GM19193 (cell line): Measurements from ENCODE around the gene JADE1.

ENCODE experiments used
- POLR2A ChIP-seq: IDR thresholded peaks from 4 replicates; pipeline ENCODE4 v1.6.1; 2011; ENCODE audit not compliant: insufficient read depth, insufficient read length; ENCODE audit errors: extremely low read depth

JADE1 gene

GRCh38 chr4:128848461-128848860 is 39.0 kb downstream of the JADE1 start:
- no peak for TF ChIP-seq POLR2A

DNA sequence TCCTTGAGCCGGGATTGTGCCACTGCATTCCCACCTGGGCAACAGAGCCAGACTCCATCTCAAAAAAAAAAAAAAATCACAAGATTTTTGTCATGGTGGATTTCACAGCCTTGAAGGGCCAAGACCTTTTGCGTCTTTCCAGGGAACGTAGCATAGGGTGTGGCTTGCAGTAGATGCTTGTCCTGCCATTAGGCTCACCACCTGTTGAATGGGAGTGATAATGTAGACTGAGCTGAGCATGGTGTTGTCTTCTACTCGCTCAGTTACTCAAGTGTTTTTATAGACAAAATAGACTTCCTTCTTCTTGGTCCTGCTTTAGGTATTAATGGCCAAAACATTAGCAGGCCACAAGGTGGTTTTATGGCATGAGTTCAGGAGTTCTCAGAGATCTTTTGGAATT is 40.8 kb downstream of the JADE1 start:
- TF ChIP-seq POLR2A: no peak

- no peak for TF ChIP-seq POLR2A
Measured at GRCh38 chr4:128853741-128854140, 44.2 kb downstream of the JADE1 start.

DNA sequence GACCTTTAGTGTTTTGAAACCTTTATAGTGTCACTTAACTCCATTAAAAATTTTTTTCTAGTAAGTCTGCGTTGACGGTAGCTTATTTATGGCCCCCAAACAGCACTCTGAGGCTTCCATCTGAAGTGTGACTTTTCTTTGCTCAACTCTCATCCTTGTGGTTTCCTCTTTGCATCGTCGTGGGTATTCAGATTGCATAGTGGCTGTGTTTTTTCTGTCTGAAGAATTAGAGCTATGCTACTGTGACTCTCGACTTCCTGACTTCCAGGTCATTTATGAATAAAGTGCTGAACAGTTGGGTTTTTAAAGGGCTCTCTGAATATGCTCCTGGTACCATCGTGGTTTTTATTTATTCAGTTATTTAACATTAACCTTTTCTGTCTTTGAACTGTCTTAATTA is 44.9 kb downstream of the JADE1 start:
- TF ChIP-seq POLR2A: no peak

DNA sequence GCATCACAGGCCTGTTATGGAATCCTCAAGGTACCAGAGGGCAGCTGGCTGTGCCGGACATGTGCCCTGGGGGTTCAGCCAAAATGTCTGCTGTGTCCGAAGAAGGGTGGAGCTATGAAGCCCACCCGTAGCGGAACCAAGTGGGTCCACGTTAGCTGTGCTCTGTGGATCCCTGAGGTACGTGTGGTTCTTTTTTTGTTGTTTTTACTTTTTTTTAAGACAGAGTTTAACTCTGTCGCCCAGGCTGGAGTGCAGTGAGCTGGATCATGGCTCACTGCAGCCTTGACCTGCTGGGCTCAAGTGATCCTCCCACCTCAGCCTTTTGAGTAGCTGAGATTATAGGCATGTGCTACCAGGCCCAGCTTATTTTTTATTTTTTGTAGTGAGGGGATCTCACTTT is 46.1 kb downstream of the JADE1 start:
- no peak for TF ChIP-seq POLR2A

GRCh38 chr4:128856246-128856645 is 46.7 kb downstream of the JADE1 start:
- TF ChIP-seq POLR2A: no peak

GRCh38 chr4:128858879-128859671 is 49.6 kb downstream of the JADE1 start:
- TF ChIP-seq POLR2A: no peak

GRCh38 chr4:128859887-128860677 is 50.6 kb downstream of the JADE1 start:
- TF ChIP-seq POLR2A: no peak

DNA sequence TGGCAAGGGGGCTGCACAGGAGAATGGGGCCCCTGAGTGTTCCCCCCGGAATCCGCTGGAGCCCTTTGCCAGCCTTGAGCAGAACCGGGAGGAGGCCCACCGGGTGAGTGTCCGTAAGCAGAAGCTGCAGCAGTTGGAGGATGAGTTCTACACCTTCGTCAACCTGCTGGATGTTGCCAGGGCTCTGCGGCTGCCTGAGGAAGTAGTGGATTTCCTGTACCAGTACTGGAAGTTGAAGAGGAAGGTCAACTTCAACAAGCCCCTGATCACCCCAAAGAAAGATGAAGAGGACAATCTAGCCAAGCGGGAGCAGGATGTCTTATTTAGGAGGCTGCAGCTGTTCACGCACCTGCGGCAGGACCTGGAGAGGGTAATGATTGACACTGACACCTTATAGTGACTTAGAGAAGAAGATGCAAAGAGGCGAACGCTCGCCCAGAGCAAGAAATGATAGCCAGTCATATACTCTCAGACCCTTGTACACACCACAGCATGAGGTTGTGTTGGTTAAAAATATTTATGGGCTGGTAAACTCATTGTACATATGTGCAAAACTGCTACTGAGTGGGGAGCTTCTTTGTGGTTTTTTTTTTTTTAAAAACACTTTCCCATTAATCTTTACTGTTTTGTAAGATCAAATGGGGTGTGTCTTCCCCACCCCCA is 52.5 kb downstream of the JADE1 start:
- TF ChIP-seq POLR2A: no peak

DNA sequence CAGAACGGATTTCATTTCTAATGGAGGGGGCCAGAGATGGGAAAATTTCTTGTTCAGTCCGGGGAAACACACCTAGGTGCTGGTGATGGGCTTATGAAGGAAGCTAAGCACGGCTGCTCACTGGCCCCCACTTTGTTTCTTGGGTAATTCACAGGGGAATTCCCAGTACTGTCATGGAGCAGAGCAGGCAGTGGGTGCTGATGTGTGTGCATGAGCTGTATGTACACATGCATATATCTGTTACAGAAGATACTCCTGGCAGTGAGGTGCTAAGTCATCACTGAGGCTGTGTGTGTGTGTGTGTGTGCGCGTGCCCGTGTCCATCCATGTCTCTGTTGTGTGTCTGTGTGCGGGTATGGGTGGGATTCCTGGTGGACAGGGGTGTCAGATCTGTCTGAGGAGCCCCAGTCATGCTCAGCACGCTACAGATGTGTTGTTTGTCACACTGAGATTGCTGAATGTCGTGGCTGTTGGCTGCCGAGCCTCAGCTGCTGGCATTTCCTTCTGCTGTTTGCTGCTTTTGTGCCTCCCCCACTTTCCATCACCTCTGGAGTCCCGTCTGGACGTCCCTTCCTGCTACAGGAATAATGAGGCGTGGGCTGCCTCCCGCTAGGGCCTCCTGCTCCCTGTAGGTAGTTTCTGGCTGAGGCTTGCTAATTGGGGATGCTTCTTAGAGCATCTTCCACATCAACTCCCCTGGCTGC is 53.3 kb downstream of the JADE1 start:
- peak; percentile 34 for TF ChIP-seq POLR2A

GRCh38 chr4:128863312-128864075 is 54.0 kb downstream of the JADE1 start:
- no peak for TF ChIP-seq POLR2A

- no peak for TF ChIP-seq POLR2A
Measured at GRCh38 chr4:128865132-128865531, 55.6 kb downstream of the JADE1 start.

GRCh38 chr4:128866269-128866668 is 56.8 kb downstream of the JADE1 start:
- TF ChIP-seq POLR2A: no peak

- no peak for TF ChIP-seq POLR2A
Measured at GRCh38 chr4:128866691-128867090, 57.2 kb downstream of the JADE1 start.
